Measurements from ENCODE around the gene TFG. TPM values are rescaled to one million over a fixed set of nuclear protein-coding genes. Genes with fewer than 3 reads are reported as not detected.

The TFG gene
- total and polyA plus RNA-seq, 10 of the 15 experiments (the other 5 are each of a cell fraction or from before 2014, with no cell fraction given): 29.3 to 126 (median 57.6) TPM

DNA sequence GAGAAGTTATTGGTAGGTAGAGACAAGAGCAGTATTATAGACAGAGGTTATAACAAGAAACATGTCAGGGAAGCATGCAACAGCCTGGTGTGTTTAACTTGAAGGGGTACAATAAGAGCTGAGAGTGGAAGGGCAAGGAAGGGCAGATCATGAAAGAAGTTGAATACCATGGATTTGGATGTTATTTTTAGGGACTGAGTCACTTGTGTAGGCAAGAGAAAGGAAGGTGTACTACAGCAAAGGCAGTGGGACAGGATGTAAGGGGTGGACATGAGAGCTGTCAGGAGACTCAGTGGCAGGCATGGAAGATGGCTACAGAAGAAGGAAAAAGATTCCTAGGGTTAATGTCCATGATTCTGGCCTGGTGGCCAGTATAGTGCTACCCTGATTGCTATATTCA is 66.4 kb downstream of the TFG start:
- FAIRE-seq (no peak), DNase-seq (ENCODE audit: low read depth, low spot score) (no peak), ATAC-seq (no peak)
- Histone ChIP-seq H3K4me3 (no peak overlapping the region), H3K4me2 (ENCODE audit: control insufficient read depth, insufficient read depth) (no peak overlapping the region), H3K27me3 (replicated peaks in 1 of 2; ENCODE audit: control insufficient read depth in 2 of 2, insufficient read depth in 2 of 2, low read length in 1 of 2) (no peaks in the 10 kb centered on the region), H3K9ac (ENCODE audit: control insufficient read depth, insufficient read depth, low read length) (no peak overlapping the region), H3K79me2 (ENCODE audit: control insufficient read depth, insufficient read depth, low read length) (no peaks in the 10 kb centered on the region), H3K36me3 (ENCODE audit: control insufficient read depth in 2 of 2, insufficient read depth in 2 of 2, low read length in 1 of 2) (no peaks in the 10 kb centered on the region), H2AFZ (ENCODE audit: control insufficient read depth, low read depth, low read length) (no peak overlapping the region), H3K27ac (ENCODE audit: control insufficient read depth, insufficient read depth) (no peak overlapping the region), H4K20me1 (ENCODE audit: control insufficient read depth, insufficient read depth) (no peaks in the 10 kb centered on the region), H3K4me1 (ENCODE audit: control insufficient read depth, insufficient read depth, low read length) (no peaks in the 10 kb centered on the region), H3K9me3 (replicated peaks; ENCODE audit: control insufficient read depth, insufficient read depth, low read length) (no peaks in the 10 kb centered on the region)
- SMC1A ChIA-PET (ENCODE audit: uncharacterized antibody, unreplicated experiment): no interaction called here
- TF ChIP-seq ZNF384 (IDR thresholded peaks at IDR 0.05; ENCODE audit: borderline replicate concordance, low read depth, low read length): no peak
- no peak for TF ChIP-seq HDAC6 (IDR thresholded peaks at IDR 0.05; ENCODE audit: unreplicated experiment)
- no peak for TF ChIP-seq SUZ12 (IDR thresholded peaks at IDR 0.05; ENCODE audit: unreplicated experiment)
- TF ChIP-seq RUNX3 (IDR thresholded peaks at IDR 0.05; ENCODE audit: low read length): no peak
- TF ChIP-seq SREBF1 (IDR thresholded peaks at IDR 0.05; ENCODE audit: low read length): no peak
- no peak for TF ChIP-seq CEBPB (IDR thresholded peaks at IDR 0.05; ENCODE audit: borderline replicate concordance in 1 of 2, low read depth in 2 of 2, low read length in 2 of 2)
- in situ Hi-C loops (cut with MboI) (no loop called here), intact Hi-C loops (cut with micrococcal nuclease; ENCODE audit: unreplicated experiment) (no loop called here)
- RAD21 ChIA-PET (ENCODE audit: unreplicated experiment): no interaction called here
- CTCF ChIA-PET: interaction anchor here (2.2 kb wide), 1 partner anchor 21 kb away, joined by 7 read pairs; no protein-coding TSS in a partner anchor
- POLR2A ChIA-PET: no interaction called here
- no TSS peak for BruUV-seq (replicated peaks)

DNA sequence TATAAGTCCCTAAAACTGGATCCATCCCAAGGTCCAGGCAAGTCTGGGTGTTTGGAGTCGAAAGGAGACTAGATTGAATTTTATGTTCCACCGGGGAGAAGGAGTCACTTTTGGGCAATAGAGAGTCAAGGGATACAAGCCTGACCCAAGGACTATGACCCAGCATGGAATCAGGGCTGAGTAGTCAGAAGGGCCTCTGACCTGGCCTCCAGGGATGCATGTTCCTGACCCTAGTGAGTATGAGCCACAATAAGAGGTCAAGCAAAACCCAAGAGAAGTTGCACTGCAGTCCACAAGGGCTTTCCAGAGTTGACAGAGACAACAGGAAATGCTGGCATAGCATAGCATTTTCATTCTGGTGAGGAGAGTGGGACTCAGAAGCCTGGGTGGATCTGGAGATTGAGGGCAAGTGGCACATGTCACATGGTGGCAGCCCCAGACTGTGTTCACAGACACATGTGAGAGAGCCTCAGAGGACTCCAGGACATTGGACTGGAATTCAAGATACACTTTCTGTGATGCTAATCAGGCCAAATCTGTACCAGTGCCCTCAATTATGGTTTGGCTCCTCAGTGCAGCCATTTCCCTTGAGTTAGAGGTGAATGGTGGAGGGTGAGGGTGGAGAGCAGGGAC is 66.9 kb downstream of the TFG start:
- Histone ChIP-seq H3K9ac (ENCODE audit: control insufficient read depth, insufficient read depth, low read length) (no peak overlapping the region), H3K27ac (ENCODE audit: control insufficient read depth, insufficient read depth) (no peak overlapping the region), H3K4me3 (no peak overlapping the region), H3K4me1 (ENCODE audit: control insufficient read depth, insufficient read depth, low read length) (no peaks in the 10 kb centered on the region), H3K79me2 (ENCODE audit: control insufficient read depth, insufficient read depth, low read length) (no peaks in the 10 kb centered on the region), H4K20me1 (ENCODE audit: control insufficient read depth, insufficient read depth) (no peaks in the 10 kb centered on the region), H3K4me2 (ENCODE audit: control insufficient read depth, insufficient read depth) (no peak overlapping the region), H3K27me3 (replicated peaks in 1 of 2; ENCODE audit: control insufficient read depth in 2 of 2, insufficient read depth in 2 of 2, low read length in 1 of 2) (no peaks in the 10 kb centered on the region), H2AFZ (ENCODE audit: control insufficient read depth, low read depth, low read length) (no peak overlapping the region), H3K9me3 (replicated peaks; ENCODE audit: control insufficient read depth, insufficient read depth, low read length) (no peaks in the 10 kb centered on the region), H3K36me3 (ENCODE audit: control insufficient read depth in 2 of 2, insufficient read depth in 2 of 2, low read length in 1 of 2) (no peaks in the 10 kb centered on the region)
- POLR2A ChIA-PET: no interaction called here
- BruUV-seq (replicated peaks): no TSS peak
- CTCF ChIA-PET: interaction anchor here (0.8 to 2.2 kb wide), 5 partner anchors 9 to 313 kb away, joined by 3 to 7 read pairs (median 6); no protein-coding TSS in a partner anchor
- RAD21 ChIA-PET (ENCODE audit: unreplicated experiment): interaction anchor here (1.4 to 1.5 kb wide), 2 partner anchors 312 to 314 kb away, joined by 4 to 5 read pairs; no protein-coding TSS in a partner anchor
- intact Hi-C loops (cut with micrococcal nuclease; ENCODE audit: unreplicated experiment): no loop called here
- FAIRE-seq (no peak), DNase-seq (ENCODE audit: low read depth, low spot score) (no peak), ATAC-seq (no peak)
- WGBS (ENCODE audit: insufficient coverage, insufficient replicate concordance, low lambda C conversion rate, missing lambda C conversion rate): 90% methylated on average over 2 of the region's 2 CpGs
- in situ Hi-C loops (cut with MboI): no loop called here
- SMC1A ChIA-PET (ENCODE audit: uncharacterized antibody, unreplicated experiment): interaction anchor here (1.2 kb wide), 1 partner anchor 20 kb away, joined by 5 read pairs; no protein-coding TSS in a partner anchor
- TF ChIP-seq CEBPZ (IDR thresholded peaks at IDR 0.05; ENCODE audit: low read depth, low read length) (no peak), NRF1 (conservative IDR thresholded peaks at IDR 0.05; ENCODE audit: low read depth, low read length) (no peak), TCF3 (IDR thresholded peaks at IDR 0.05; ENCODE audit: borderline replicate concordance, insufficient read depth, low read depth, low read length) (no peak), JUNB (IDR thresholded peaks at IDR 0.05) (no peak), ZNF274 (IDR thresholded peaks at IDR 0.05; ENCODE audit: insufficient read depth, insufficient read length) (no peak)
- TF ChIP-seq, protein P1, sequence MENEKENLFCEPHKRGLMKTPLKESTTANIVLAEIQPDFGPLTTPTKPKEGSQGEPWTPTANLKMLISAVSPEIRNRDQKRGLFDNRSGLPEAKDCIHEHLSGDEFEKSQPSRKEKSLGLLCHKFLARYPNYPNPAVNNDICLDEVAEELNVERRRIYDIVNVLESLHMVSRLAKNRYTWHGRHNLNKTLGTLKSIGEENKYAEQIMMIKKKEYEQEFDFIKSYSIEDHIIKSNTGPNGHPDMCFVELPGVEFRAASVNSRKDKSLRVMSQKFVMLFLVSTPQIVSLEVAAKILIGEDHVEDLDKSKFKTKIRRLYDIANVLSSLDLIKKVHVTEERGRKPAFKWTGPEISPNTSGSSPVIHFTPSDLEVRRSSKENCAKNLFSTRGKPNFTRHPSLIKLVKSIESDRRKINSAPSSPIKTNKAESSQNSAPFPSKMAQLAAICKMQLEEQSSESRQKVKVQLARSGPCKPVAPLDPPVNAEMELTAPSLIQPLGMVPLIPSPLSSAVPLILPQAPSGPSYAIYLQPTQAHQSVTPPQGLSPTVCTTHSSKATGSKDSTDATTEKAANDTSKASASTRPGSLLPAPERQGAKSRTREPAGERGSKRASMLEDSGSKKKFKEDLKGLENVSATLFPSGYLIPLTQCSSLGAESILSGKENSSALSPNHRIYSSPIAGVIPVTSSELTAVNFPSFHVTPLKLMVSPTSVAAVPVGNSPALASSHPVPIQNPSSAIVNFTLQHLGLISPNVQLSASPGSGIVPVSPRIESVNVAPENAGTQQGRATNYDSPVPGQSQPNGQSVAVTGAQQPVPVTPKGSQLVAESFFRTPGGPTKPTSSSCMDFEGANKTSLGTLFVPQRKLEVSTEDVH (IDR thresholded peaks at IDR 0.05; ENCODE audit: low read depth, partially characterized antibody): no peak
